ENCODE results near the gene TIMM13. TPM values are rescaled to one million over a fixed set of nuclear protein-coding genes. Genes with fewer than 3 reads are reported as not detected.
A peak's percentile ranks its signal among the peaks of the same experiment; 100 is the strongest.

Gene TIMM13
- total and polyA plus RNA-seq, 9 of the 15 experiments (the other 6 are each of a cell fraction or from before 2014, with no cell fraction given): 17.6 to 215 (median 71.8) TPM

GRCh38 chr19:2415973-2416319 lies 11.4 kb downstream of the TIMM13 start:
- Histone ChIP-seq H4K20me1 (replicated peaks; ENCODE audit: control insufficient read depth, insufficient read depth, low read length) (no peaks in the 10 kb centered on the region), H3K4me2 (ENCODE audit: insufficient read depth, low read length) (no peak overlapping the region), H3K36me3 (ENCODE audit: control insufficient read depth, insufficient read depth, low read length) (peaks cover 32% of the 10 kb centered on the region; the same call in 1 of the 3 replicates), H3K9me3 (replicated peaks; ENCODE audit: control insufficient read depth, insufficient read depth, low read depth, low read length) (no peaks in the 10 kb centered on the region), H3K27ac (ENCODE audit: extremely low read depth, low read depth, low read length) (no peak overlapping the region), H3K4me3 (no peak overlapping the region), H3K79me2 (ENCODE audit: control insufficient read depth, insufficient read depth, low read length) (no peaks in the 10 kb centered on the region; the same call in 2 of the 3 replicates), H3K9me1 (ENCODE audit: control insufficient read depth, insufficient read depth, low read length) (no peaks in the 10 kb centered on the region), H2AFZ (ENCODE audit: low read depth, low read length) (no peak overlapping the region), H3K4me1 (replicated peaks in 1 of 2; ENCODE audit: control insufficient read depth in 2 of 2, insufficient read depth in 2 of 2, low read length in 2 of 2) (peaks cover 0 to 16% of the 10 kb centered on the region in 2 experiments; a peak in 2 of 5 replicates), H3K9ac (ENCODE audit: insufficient read depth in 1 of 2, low read depth in 2 of 2, low read length in 2 of 2) (no peak overlapping the region), H3K27me3 (ENCODE audit: control insufficient read depth in 2 of 2, insufficient read depth in 2 of 2, low read length in 2 of 2) (no peaks in the 10 kb centered on the region)
- in situ Hi-C loops (cut with MboI): no loop called here
- no TSS peak for BruUV-seq (replicated peaks)
- 83% methylated on average over 5 of the region's 6 CpGs for WGBS (ENCODE audit: insufficient coverage, low coverage, missing lambda C conversion rate)
- FAIRE-seq (no peak), DNase-seq (ENCODE audit: extremely low read depth in 1 of 4, low spot score in 3 of 4) (no peak), ATAC-seq (no peak)
- intact Hi-C loops (cut with micrococcal nuclease): no loop called here
- ChIA-PET CTCF (ENCODE audit: low intra/inter-chr PET ratio) (no interaction called here), POLR2A (interaction anchor here (0.6 kb wide), 1 partner anchor 1658 kb away, joined by 3 read pairs; no protein-coding TSS in a partner anchor)
- TF ChIP-seq TEAD4 (IDR thresholded peaks at IDR 0.05; ENCODE audit: low read length) (no peak), TEAD4 (CRISPR knock-in tag; IDR thresholded peaks at IDR 0.05; ENCODE audit: borderline replicate concordance) (no peak), POLR2AphosphoS5 (IDR thresholded peaks at IDR 0.05; ENCODE audit: control insufficient read depth, insufficient read depth, low read depth, low read length) (peak; percentile 43; the same call in 1 of the 2 replicates), SRF (CRISPR knock-in tag; IDR thresholded peaks at IDR 0.05) (no peak), NCOR1 (IDR thresholded peaks at IDR 0.05) (no peak), MBD1 (CRISPR knock-in tag; IDR thresholded peaks at IDR 0.05) (no peak), GTF2E2 (tag; IDR thresholded peaks at IDR 0.05) (no peak), FOXK2 (conservative IDR thresholded peaks at IDR 0.05 in 1 of 2, IDR thresholded peaks at IDR 0.05 in 1 of 2; ENCODE audit: low read depth in 2 of 2) (no peak), ZNF280A (IDR thresholded peaks at IDR 0.05; ENCODE audit: low read depth, partially characterized antibody) (no peak), CHD4 (IDR thresholded peaks at IDR 0.05; ENCODE audit: insufficient read depth, insufficient replicate concordance, low read depth, low read length, poor library complexity, severe bottlenecking) (no peak), FOXJ3 (CRISPR knock-in tag; IDR thresholded peaks at IDR 0.05) (no peak), SMARCB1 (IDR thresholded peaks at IDR 0.05; ENCODE audit: insufficient read length, low read depth) (no peak), SAFB2 (IDR thresholded peaks at IDR 0.05; ENCODE audit: borderline replicate concordance, low read depth, low read length, severe bottlenecking) (no peak), HNRNPL (IDR thresholded peaks at IDR 0.05; ENCODE audit: low read depth, low read length) (no peak), POLR2AphosphoS2 (IDR thresholded peaks at IDR 0.05; ENCODE audit: low read length) (0 out of 2 replicates have a peak, but pooled peaks have one; percentile 57), E4F1 (CRISPR knock-in tag; IDR thresholded peaks at IDR 0.05; ENCODE audit: borderline replicate concordance) (no peak), XRCC5 (IDR thresholded peaks at IDR 0.05; ENCODE audit: low read depth, low read length) (no peak), SUPT5H (IDR thresholded peaks at IDR 0.05) (0 out of 2 replicates have a peak, but pooled peaks have one; percentile 11)

Data from K562 (cell line).